Aorta (tissue), 5 donors: Measurements from ENCODE around the gene THEMIS. TPM values are rescaled to one million over a fixed set of nuclear protein-coding genes. Genes with fewer than 3 reads are reported as not detected.
"Not testable (repeated sequence)": the region's sequence is repeated elsewhere in the genome, so short reads cannot be mapped to it uniquely, and the experiment has no call there.

Source experiments
- ATAC-seq: fragments of 200-7000 bp; cut with Tn5 transposase; one replicate; pipeline ENCODE4 v1.9.1; 2022; ENCODE audit warnings: moderate library complexity; ENCODE audit not compliant: low FRiP score
- DNase-seq, 2 donors: peaks; one replicate each; pipeline ENCODE4 v3.0.0-alpha.2; 2020
- H3K27ac ChIP-seq, 2 donors: one replicate each; pipeline ENCODE4 v1.5.1; 2013; ENCODE audit warnings: low read length in 2 of 2, mild to moderate bottlenecking in 2 of 2, moderate library complexity in 2 of 2, control low read depth in 1 of 2, inconsistent platforms in 1 of 2, low read depth in 1 of 2
- H3K27me3 ChIP-seq, 2 donors: one replicate each; pipeline ENCODE4 v1.6.1; 2013; ENCODE audit warnings: control low read depth in 1 of 2, low read length in 1 of 2, mild to moderate bottlenecking in 1 of 2, moderate library complexity in 1 of 2; ENCODE audit not compliant: insufficient read depth in 2 of 2, control insufficient read depth in 1 of 2
- H3K36me3 ChIP-seq, 2 donors: one replicate each; pipeline ENCODE4 v1.6.1; 2013; ENCODE audit warnings: control low read depth in 1 of 2, low read length in 1 of 2, mild to moderate bottlenecking in 1 of 2; ENCODE audit not compliant: insufficient read depth in 2 of 2, control insufficient read depth in 1 of 2
- H3K4me1 ChIP-seq, 2 donors: one replicate each; pipeline ENCODE4 v1.6.1; 2013; ENCODE audit warnings: low read length in 2 of 2, control low read depth in 1 of 2, mild to moderate bottlenecking in 1 of 2, moderate library complexity in 1 of 2; ENCODE audit not compliant: insufficient read depth in 2 of 2, control insufficient read depth in 1 of 2
- H3K4me3 ChIP-seq, 2 donors: one replicate each; pipeline ENCODE4 v1.5.1; 2013; ENCODE audit warnings: low read length in 2 of 2, control low read depth in 1 of 2, mild to moderate bottlenecking in 1 of 2
- H3K9me3 ChIP-seq: one replicate; pipeline ENCODE4 v1.6.1; 2013; ENCODE audit warnings: mild to moderate bottlenecking, low read length; ENCODE audit not compliant: control insufficient read depth
- WGBS, 2 donors: extraction: QIAGEN DNeasy Blood & Tissue Kit; methylation state at CpG; one replicate each; pipeline ENCODE4 v1.1.7; 2013; 5-methylcytosine and 5-hydroxymethylcytosine counted together
- intact Hi-C, 2 donors: fragments of 100-400 bp; cut with DNase I; formaldehyde crosslinking; loops; one replicate each; pipeline versions ENCODE4 v1.14.2 to v1.15.0; 2022
- polyA plus RNA-seq, 2 donors: library from polyadenylated mRNA; stranded (reverse); fragments of 200-250 nt; gene quantifications; one replicate each; pipeline ENCODE4 v1.2.3, GENCODE V29; 2013
- total RNA-seq, 2 donors: library from RNA; stranded (reverse); fragmentation: NEBNext Ultra II Directional; extraction: Animal tissue kit (Norgen Biotek cat#: 25700); gene quantifications; one replicate each; pipeline ENCODE4 v1.2.1, GENCODE V29; 2021
- donor health status: healthy with polysubstance abuse.
- donor health status: Bipolar disorder and iron deficiency.
- donor health status: DM: no; HTN: no; CAD: no.
- donor health status: DM: no; HTN: no; CAD: no.
- donor health status: DM: yes; HTN: yes; CAD: no.

Gene THEMIS
- total and polyA plus RNA-seq, 4 donors: 0.63 to 1.7 (median 0.68) TPM; not detected in 1

- no peaks in the 10 kb centered on the region for H3K36me3 ChIP-seq
- H3K27me3 ChIP-seq: no peaks in the 10 kb centered on the region
- no peak overlapping the region for H3K4me3 ChIP-seq
- DNase-seq: no peak
- H3K9me3 ChIP-seq: no peaks in the 10 kb centered on the region
- H3K4me1 ChIP-seq: no peaks in the 10 kb centered on the region
- 73 to 77% methylated on average over 2 of the region's 2 CpGs for WGBS, 2 donors
- intact Hi-C loops: no loop called here
- no peak overlapping the region for H3K27ac ChIP-seq
- ATAC-seq: no peak
Observed at GRCh38 chr6:127937102-127937501, 36.2 kb upstream of the THEMIS start.

- intact Hi-C loops: no loop called here
- H3K9me3 ChIP-seq: no peaks in the 10 kb centered on the region
- H3K4me3 ChIP-seq: no peak overlapping the region
- no peak for DNase-seq
- H3K27me3 ChIP-seq: no peaks in the 10 kb centered on the region
- H3K27ac ChIP-seq: no peak overlapping the region
- no peaks in the 10 kb centered on the region for H3K4me1 ChIP-seq
- no peak for ATAC-seq
- 78 to 81% methylated on average over 1 of the region's 1 CpG for WGBS, 2 donors
- H3K36me3 ChIP-seq: no peaks in the 10 kb centered on the region
Observed at GRCh38 chr6:127934956-127935355, 34.1 kb upstream of the THEMIS start.

GRCh38 chr6:127933852-127934840 is 33.3 kb upstream of the THEMIS start:
- H3K4me3 ChIP-seq: no peak overlapping the region
- intact Hi-C loops: no loop called here
- no peaks in the 10 kb centered on the region for H3K36me3 ChIP-seq
- ATAC-seq: no peak
- WGBS, 2 donors: 91% methylated on average over 7 of the region's 7 CpGs
- no peaks in the 10 kb centered on the region for H3K4me1 ChIP-seq
- no peak for DNase-seq
- no peak overlapping the region for H3K27ac ChIP-seq
- H3K9me3 ChIP-seq: no peaks in the 10 kb centered on the region
- no peaks in the 10 kb centered on the region for H3K27me3 ChIP-seq

GRCh38 chr6:127933137-127933536 is 32.3 kb upstream of the THEMIS start:
- Histone ChIP-seq H3K4me1 (no peaks in the 10 kb centered on the region), H3K4me3 (no peak overlapping the region), H3K36me3 (no peaks in the 10 kb centered on the region), H3K27me3 (no peaks in the 10 kb centered on the region), H3K9me3 (no peaks in the 10 kb centered on the region), H3K27ac (no peak overlapping the region)
- DNase-seq (no peak), ATAC-seq (no peak)
- intact Hi-C loops: no loop called here
- WGBS, 2 donors: 84 to 93% methylated on average over 1 of the region's 1 CpG

- no peak for DNase-seq
- no peaks in the 10 kb centered on the region for H3K4me1 ChIP-seq
- H3K36me3 ChIP-seq: no peaks in the 10 kb centered on the region
- intact Hi-C loops: no loop called here
- no peak overlapping the region for H3K4me3 ChIP-seq
- H3K27me3 ChIP-seq: no peaks in the 10 kb centered on the region
- H3K9me3 ChIP-seq: no peaks in the 10 kb centered on the region
- 81 to 83% methylated on average over 5 of the region's 5 CpGs for WGBS, 2 donors
- no peak overlapping the region for H3K27ac ChIP-seq
- ATAC-seq: no peak
Observed at GRCh38 chr6:127932708-127933107, 31.9 kb upstream of the THEMIS start.

- H3K4me3 ChIP-seq, H3K4me1 ChIP-seq, H3K9me3 ChIP-seq, intact Hi-C loops, DNase-seq, H3K36me3 ChIP-seq, H3K27ac ChIP-seq, ATAC-seq, H3K27me3 ChIP-seq: not testable (repeated sequence)
- 90% methylated on average over 10 of the region's 10 CpGs for WGBS, 2 donors
Observed at GRCh38 chr6:127926441-127926840, 25.6 kb upstream of the THEMIS start.

GRCh38 chr6:127924440-127924839 is 23.6 kb upstream of the THEMIS start:
- Histone ChIP-seq H3K4me1 (no peaks in the 10 kb centered on the region), H3K27me3 (no peaks in the 10 kb centered on the region), H3K4me3 (no peak overlapping the region), H3K9me3 (peaks cover 5% of the 10 kb centered on the region), H3K27ac (no peak overlapping the region), H3K36me3 (no peaks in the 10 kb centered on the region)
- 68 to 77% methylated on average over 2 of the region's 2 CpGs for WGBS, 2 donors
- DNase-seq: no peak
- intact Hi-C loops: no loop called here
- ATAC-seq: no peak

- H3K27me3 ChIP-seq: no peaks in the 10 kb centered on the region
- no peak overlapping the region for H3K4me3 ChIP-seq
- peaks cover 5% of the 10 kb centered on the region for H3K9me3 ChIP-seq
- intact Hi-C loops: no loop called here
- no peak overlapping the region for H3K27ac ChIP-seq
- no peak for DNase-seq
- no peaks in the 10 kb centered on the region for H3K36me3 ChIP-seq
- no peaks in the 10 kb centered on the region for H3K4me1 ChIP-seq
- no peak for ATAC-seq
Observed at GRCh38 chr6:127924031-127924430, 23.2 kb upstream of the THEMIS start.

GRCh38 chr6:127923135-127923534 is 22.3 kb upstream of the THEMIS start:
- Histone ChIP-seq H3K27ac (no peak overlapping the region), H3K9me3 (peaks cover 5% of the 10 kb centered on the region), H3K27me3 (no peaks in the 10 kb centered on the region), H3K36me3 (no peaks in the 10 kb centered on the region), H3K4me1 (no peaks in the 10 kb centered on the region), H3K4me3 (no peak overlapping the region)
- no peak for ATAC-seq
- DNase-seq: no peak
- intact Hi-C loops: no loop called here
- 95 to 100% methylated on average over 2 of the region's 2 CpGs for WGBS, 2 donors
